NT2/D1 (cell line): Measurements from ENCODE around the gene CORIN.

Experiments
- YY1 ChIP-seq: IDR thresholded peaks from 2 replicates; pipeline ENCODE4 v1.6.1; 2011; ENCODE audit not compliant: insufficient read length, insufficient read depth
- ZNF274 ChIP-seq: IDR thresholded peaks from 2 replicates; pipeline ENCODE4 v1.6.1; 2011; ENCODE audit warnings: mild to moderate bottlenecking, low read depth, low read length

DNA sequence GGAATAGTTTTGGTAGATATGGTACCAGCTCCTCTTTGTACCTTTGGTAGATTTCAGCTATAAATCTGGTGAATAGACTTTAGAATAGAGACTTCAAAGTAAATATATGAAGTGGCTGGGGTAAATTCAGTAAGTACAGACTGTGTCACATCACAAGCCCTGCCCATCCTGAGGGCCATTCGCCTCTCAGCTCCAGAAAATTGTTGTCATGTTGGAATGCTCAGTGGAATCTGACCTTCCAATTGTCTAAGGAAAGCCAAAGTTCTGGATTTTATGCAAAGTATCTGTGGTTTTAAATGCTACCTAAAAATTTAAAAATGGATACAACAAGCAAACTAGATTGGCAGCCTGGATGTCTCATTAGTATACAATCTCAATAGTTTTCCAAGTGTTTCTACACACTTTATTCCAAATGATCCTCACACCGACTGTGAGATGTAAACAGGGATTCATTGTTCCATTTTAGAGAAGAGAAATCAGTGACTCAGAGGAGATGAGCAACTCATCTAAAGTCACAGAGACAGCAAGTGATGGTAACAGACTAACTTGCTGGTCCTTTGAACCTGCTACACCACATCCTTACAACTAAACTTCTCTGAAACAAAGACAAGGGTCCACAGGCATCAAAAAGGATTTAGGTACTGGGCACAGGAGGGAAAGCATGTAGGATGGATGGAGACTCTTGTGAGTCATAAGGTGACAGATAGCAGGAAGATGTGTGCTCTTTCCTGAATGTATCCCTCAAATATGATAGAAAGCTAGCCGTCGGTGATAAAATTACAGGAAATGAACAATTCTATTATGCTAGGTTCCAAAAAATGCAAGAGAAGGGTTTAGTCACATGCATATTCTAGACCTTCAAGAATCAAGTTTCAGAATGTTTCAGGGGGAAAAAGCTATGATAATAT lies 225.5 kb downstream of the CORIN start:
- no peak for TF ChIP-seq YY1
- TF ChIP-seq ZNF274: no peak
